C4-2B (cell line): ENCODE results near the gene IFT52.

Experiments
- CTCF ChIP-seq: fragments of 450-650 bp; conservative IDR thresholded peaks from 2 replicates; pipeline ENCODE4 v1.5.1; 2017; ENCODE audit warnings: mild to moderate bottlenecking
- ZFX ChIP-seq: fragments of 450-650 bp; IDR thresholded peaks from 2 replicates; pipeline ENCODE4 v1.6.1; 2017

- TF ChIP-seq CTCF = no peak
- TF ChIP-seq ZFX = no peak
Observed at GRCh38 chr20:43653966-43654365, 63.2 kb downstream of the IFT52 start.
